ENCODE measurements around the gene SAMD11. TPM values are rescaled to one million over a fixed set of nuclear protein-coding genes. Genes with fewer than 3 reads are reported as not detected.

The SAMD11 gene
- total and polyA plus RNA-seq, 2 donors from 2014 or later = 13.3 to 21.4 TPM

- H3K9me3 ChIP-seq (ENCODE audit: control insufficient read depth in 2 of 3, insufficient read depth in 1 of 3, low read length in 3 of 3) = no peaks in the 10 kb centered on the region
- H3K9ac ChIP-seq (ENCODE audit: low read length in 3 of 3) = peak overlapping the region in 1 of 3 donors; percentile 22
- intact Hi-C loops (cut with DNase I) = no loop called here
- no peaks in the 10 kb centered on the region for H3K36me3 ChIP-seq (ENCODE audit: control insufficient read depth in 2 of 3, insufficient read depth in 3 of 3, low read length in 3 of 3)
- H3K4me1 ChIP-seq (ENCODE audit: control insufficient read depth in 2 of 3, insufficient read depth in 2 of 3, low read depth in 1 of 3, low read length in 3 of 3) = peaks cover 0 to 34% (median 0%) of the 10 kb centered on the region in 3 donors
- H3K4me3 ChIP-seq (ENCODE audit: low read length in 3 of 3) = peak overlapping the region in 1 of 3 donors; percentile 41
- H3K27me3 ChIP-seq (ENCODE audit: control insufficient read depth, insufficient read depth, low read length) = no peaks in the 10 kb centered on the region
- no peak for TF ChIP-seq CTCF (IDR thresholded peaks at IDR 0.05; ENCODE audit: borderline replicate concordance, extremely low read depth, insufficient read depth)
- H3K27ac ChIP-seq (ENCODE audit: low read depth in 2 of 2, low read length in 2 of 2) = peak overlapping the region; percentile 83 to 84
- DNase-seq (no peak), FAIRE-seq (no peak)
These were observed 17.4 kb downstream of the SAMD11 start for GRCh38 chr1:941015-941587.

- H3K27ac ChIP-seq (ENCODE audit: low read depth in 2 of 2, low read length in 2 of 2) = peak overlapping the region; percentile 75 to 83
- TF ChIP-seq CTCF (IDR thresholded peaks at IDR 0.05; ENCODE audit: borderline replicate concordance, extremely low read depth, insufficient read depth) = no peak
- no peak overlapping the region for H3K4me3 ChIP-seq (ENCODE audit: low read length in 3 of 3)
- no peak for FAIRE-seq
- no peaks in the 10 kb centered on the region for H3K36me3 ChIP-seq (ENCODE audit: control insufficient read depth in 2 of 3, insufficient read depth in 3 of 3, low read length in 3 of 3)
- intact Hi-C loops (cut with DNase I) = no loop called here
- H3K9me3 ChIP-seq (ENCODE audit: control insufficient read depth in 2 of 3, insufficient read depth in 1 of 3, low read length in 3 of 3) = no peaks in the 10 kb centered on the region
- peak; percentile 88 to 97 (median 93) for DNase-seq
- no peak overlapping the region for H3K9ac ChIP-seq (ENCODE audit: low read length in 3 of 3)
- peaks cover 0 to 34% (median 0%) of the 10 kb centered on the region in 3 donors for H3K4me1 ChIP-seq (ENCODE audit: control insufficient read depth in 2 of 3, insufficient read depth in 2 of 3, low read depth in 1 of 3, low read length in 3 of 3)
- no peaks in the 10 kb centered on the region for H3K27me3 ChIP-seq (ENCODE audit: control insufficient read depth, insufficient read depth, low read length)
These were observed 18.1 kb downstream of the SAMD11 start for GRCh38 chr1:941588-942383.

GRCh38 chr1:942411-942821 lies 18.7 kb downstream of the SAMD11 start:
- peak overlapping the region; percentile 71 to 75 for H3K27ac ChIP-seq (ENCODE audit: low read depth in 2 of 2, low read length in 2 of 2)
- H3K4me1 ChIP-seq (ENCODE audit: control insufficient read depth in 2 of 3, insufficient read depth in 2 of 3, low read depth in 1 of 3, low read length in 3 of 3) = peaks cover 0 to 34% (median 0%) of the 10 kb centered on the region in 3 donors
- no peak overlapping the region for H3K4me3 ChIP-seq (ENCODE audit: low read length in 3 of 3)
- H3K36me3 ChIP-seq (ENCODE audit: control insufficient read depth in 2 of 3, insufficient read depth in 3 of 3, low read length in 3 of 3) = no peaks in the 10 kb centered on the region
- intact Hi-C loops (cut with DNase I) = no loop called here
- no peaks in the 10 kb centered on the region for H3K9me3 ChIP-seq (ENCODE audit: control insufficient read depth in 2 of 3, insufficient read depth in 1 of 3, low read length in 3 of 3)
- no peaks in the 10 kb centered on the region for H3K27me3 ChIP-seq (ENCODE audit: control insufficient read depth, insufficient read depth, low read length)
- DNase-seq (peak in 3 of 5 donors; percentile 34 to 69 (median 51)), FAIRE-seq (no peak)
- TF ChIP-seq CTCF (IDR thresholded peaks at IDR 0.05; ENCODE audit: borderline replicate concordance, extremely low read depth, insufficient read depth) = no peak
- H3K9ac ChIP-seq (ENCODE audit: low read length in 3 of 3) = peak overlapping the region in 1 of 3 donors; percentile 46
